IPS-NIHi7 (cell line): ENCODE measurements around the gene ARFGEF2.
"Not testable (repeated sequence)": the region's sequence is repeated elsewhere in the genome, so short reads cannot be mapped to it uniquely, and the experiment has no call there.

Experiments
- DNase-seq: peaks from one replicate; pipeline ENCODE4 v3.0.0; 2012; ENCODE audit warnings: mixed read lengths; ENCODE audit errors: extremely low spot score

Gene ARFGEF2

GRCh38 chr20:48951646-48952045 lies 30.1 kb downstream of the ARFGEF2 start:
- no peak for DNase-seq

DNA sequence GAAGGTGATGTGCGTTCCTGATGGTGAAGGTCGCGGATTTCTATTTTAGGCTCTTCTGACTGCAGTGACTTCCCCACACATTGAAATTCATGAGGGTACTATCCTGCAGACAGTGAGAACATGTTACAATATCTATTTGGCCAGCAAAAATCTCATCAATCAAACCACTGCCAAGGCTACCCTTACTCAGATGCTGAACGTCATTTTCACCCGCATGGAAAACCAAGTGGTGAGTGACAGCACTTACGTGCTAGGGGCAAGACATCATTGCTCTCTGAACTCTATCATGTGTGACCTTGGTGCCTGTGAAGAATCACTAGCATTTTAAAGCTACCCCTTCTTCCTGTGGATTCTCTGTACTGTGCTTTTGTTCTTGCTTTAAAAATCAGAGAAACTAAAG lies 31.1 kb downstream of the ARFGEF2 start:
- DNase-seq = no peak

DNA sequence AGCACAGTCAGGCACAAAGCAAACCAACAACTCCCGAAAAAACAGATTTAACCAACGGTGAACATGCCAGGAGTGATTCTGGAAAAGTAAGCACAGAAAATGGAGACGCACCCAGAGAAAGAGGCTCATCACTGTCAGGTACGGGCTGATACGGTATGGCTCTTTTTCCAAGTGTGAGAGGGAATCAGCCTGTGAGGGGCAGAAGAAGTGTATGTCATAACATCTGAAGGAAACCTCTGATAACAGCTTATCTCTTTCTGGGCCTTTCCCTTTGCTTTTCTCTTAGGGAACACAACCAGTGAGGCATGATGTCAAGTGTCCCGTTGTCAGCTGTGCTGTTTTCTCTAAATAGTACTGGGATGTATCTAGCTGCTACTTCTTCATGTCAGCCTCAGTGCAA lies 32.1 kb downstream of the ARFGEF2 start:
- DNase-seq = no peak

DNA sequence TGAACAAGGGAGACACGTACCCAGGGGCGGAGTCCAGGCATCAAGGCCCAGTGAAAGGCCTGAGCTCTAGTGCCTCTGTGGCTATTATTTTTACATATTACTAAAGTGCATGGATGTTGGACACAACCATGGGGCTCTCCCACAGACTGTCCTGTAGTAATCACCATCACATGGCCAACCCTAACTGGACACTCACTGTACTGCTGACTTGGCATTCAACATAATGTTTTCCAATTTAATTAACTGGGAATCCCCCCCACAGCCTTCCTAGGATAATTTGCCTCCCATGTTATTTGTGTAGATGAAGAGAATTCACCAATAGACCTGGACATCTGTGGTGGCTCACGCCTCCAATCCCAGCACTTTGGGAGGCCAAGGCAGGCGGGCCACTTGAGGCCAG lies 34.5 kb downstream of the ARFGEF2 start:
- no peak for DNase-seq

GRCh38 chr20:48957053-48957481 lies 35.6 kb downstream of the ARFGEF2 start:
- no peak for DNase-seq

DNA sequence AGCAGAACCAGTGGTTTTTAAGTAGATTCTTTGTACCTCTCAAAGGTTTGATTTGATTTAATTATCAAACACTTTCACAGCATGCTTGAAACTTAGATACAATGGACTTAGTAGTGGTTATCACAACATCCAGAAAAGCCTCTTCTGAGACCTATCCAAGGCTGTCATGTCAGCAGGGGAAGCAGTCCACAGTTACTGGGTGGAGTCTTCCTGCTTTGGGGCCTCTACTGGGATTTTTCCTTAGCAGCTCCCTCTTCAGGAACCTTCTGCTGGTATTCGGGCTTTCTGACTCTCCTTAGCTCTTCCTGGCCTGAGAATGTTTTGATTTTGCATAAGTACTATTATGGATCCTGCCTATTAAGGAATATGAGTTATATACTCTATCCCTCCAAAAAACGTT lies 36.0 kb downstream of the ARFGEF2 start:
- no peak for DNase-seq

- no peak for DNase-seq
These were observed 37.2 kb downstream of the ARFGEF2 start for GRCh38 chr20:48958743-48959142.

- no peak for DNase-seq
These were observed 38.5 kb downstream of the ARFGEF2 start for GRCh38 chr20:48959899-48960550.

GRCh38 chr20:48962421-48962820 lies 40.9 kb downstream of the ARFGEF2 start:
- no peak for DNase-seq

- DNase-seq = no peak
These were observed 41.7 kb downstream of the ARFGEF2 start for GRCh38 chr20:48962976-48963771.

GRCh38 chr20:48965189-48965910 lies 43.8 kb downstream of the ARFGEF2 start:
- DNase-seq = no peak

GRCh38 chr20:48970681-48971365 lies 49.3 kb downstream of the ARFGEF2 start:
- no peak for DNase-seq

- DNase-seq = no peak
These were observed 50.4 kb downstream of the ARFGEF2 start for GRCh38 chr20:48971956-48972355.

DNA sequence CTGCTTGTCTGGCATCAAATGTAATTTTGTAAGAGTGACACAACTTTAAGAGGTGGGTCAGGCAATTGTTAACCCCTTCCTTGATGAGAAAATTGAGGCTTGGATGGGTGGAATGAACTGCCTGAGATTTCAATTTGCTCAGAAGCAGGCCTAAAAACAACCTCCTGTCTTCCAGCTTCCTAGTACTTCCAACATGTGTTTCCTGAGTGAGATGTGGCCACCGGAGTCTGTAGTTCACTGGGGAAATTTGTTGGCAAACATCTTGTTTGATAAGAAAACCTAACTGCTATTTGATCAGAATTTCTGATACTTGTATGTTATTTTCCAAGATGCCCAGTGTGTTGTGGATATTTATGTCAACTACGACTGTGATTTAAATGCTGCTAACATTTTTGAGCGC lies 51.3 kb downstream of the ARFGEF2 start:
- no peak for DNase-seq

- DNase-seq = no peak
These were observed 54.4 kb downstream of the ARFGEF2 start for GRCh38 chr20:48975955-48976354.

DNA sequence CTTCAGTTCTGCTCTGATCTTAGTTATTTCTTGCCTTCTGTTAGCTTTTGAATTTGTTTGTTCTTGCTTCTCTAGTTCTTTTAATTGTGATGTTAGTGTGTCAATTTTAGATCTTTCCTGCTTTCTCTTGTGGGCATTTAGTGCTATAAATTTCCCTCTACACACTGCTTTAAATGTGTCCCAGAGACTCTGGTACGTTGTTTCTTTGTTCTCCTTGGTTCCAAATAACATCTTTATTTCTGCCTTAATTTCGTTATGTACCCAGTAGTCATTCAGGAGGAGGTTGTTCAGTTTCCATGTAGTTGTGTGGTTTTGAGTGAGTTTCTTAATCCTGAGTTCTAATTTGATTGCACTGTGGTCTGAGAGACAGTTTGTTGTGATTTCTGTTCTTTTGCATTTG lies 58.5 kb downstream of the ARFGEF2 start:
- DNase-seq = not testable (repeated sequence)

DNA sequence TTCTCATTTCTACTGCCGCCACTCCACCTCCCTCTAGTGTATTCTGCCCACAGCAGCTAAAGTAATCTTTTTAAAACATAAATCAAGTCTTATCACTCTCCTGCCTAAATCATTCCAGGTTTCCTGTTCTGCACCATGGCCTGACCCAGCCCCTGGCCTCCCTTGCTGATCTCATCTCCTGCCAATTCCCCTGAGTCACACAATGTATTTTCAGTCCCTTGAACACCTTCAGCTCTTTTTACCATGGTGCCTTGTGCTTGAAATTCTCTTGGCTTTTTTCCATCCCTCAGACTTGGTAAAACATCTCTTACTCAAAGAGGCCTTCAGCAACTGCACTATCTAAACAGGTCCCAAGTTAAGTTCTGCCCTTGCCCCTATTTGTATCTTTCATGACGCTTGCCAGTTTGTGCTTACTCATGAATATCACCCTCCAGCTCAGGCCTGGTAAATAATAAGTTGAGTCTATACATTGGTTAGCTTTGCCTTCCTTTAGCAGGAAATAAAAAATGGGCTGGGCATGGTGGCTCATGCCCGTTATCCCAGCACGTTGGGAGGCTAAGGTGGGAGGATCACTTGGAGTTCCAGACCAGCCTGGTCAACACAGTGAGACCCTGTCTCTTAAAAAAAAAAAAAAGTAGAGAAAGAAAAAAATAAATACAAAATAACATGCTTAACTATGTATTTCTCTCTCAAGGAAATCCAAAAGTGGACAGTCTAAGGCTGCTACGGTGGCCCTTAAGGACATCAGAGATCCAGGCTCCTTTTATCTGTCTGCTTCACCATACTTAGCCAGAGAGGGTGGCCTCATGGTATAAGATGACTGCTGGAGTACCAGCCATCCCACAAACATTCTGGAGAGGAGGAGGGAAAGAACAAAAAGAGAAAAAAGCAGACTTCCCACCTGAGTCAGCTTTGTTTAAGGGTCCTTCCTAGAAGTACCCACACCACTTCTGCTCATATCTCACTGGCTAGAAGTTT lies 62.2 kb downstream of the ARFGEF2 start:
- DNase-seq = no peak

DNA sequence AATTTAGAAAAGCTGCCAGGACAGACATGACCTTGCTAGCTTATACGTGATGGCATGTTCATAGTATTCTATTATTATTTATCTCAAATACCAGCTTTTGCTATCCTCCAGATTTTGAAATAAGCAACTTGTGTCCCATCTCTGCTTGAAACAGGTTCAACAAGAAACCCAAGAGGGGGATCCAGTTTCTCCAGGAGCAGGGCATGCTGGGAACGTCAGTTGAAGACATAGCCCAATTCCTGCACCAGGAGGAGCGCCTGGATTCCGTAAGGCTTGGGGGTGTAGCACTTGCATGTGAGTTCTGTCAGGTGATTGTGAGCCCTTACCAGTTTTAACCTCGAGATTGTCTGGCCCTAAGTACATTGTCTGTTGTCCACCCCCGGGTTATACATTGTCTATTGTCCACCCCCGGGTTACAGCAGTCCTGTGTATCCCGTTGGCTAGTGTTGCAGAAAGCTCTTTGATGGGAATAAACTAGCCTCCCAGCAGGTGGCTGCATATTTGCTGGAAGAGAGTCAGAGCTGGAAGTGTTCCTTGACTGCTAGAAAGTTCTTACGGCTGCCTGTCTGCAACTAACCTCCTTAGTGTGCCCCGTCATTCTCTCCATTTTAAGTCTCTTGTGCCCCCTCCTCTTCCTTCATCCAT lies 63.2 kb downstream of the ARFGEF2 start:
- DNase-seq = no peak

DNA sequence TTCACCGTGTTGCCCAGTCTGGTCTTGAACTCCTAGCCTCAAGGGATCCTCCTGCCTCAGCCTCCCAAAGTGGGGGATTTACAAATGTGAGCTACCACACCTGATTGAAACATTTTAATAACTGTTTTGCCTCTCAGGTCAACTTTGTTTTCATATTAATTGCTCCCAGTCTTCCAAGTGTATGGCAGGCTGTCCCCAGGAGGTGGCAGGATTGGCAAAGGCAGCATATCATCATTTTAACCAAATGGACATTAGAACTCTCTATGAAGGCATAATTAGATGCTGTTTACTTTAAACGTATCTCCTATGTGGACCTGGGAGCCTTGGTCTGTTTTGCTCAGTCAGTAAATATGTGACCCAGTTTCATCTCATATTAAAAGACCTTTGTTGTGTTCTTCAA lies 65.4 kb downstream of the ARFGEF2 start:
- DNase-seq = no peak

DNA sequence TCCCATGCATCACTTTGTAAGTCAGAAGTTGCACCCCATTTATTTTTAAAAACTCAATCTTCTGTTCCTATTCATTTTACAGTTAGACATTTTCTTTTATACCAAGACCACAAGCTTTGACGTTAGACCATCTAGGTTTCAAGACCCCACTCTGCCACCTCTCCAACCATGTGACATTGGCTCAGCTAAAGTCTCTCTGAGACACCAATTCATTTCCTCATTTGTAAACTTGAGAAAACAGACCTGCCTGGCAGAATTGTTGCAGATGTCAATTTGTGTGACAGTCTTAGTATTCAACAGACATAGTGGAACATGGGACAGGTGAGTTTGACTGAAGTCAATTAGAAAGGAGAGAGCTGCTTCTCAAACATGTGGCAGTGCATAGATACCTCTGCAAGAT lies 69.0 kb downstream of the ARFGEF2 start:
- no peak for DNase-seq
